ENCODE measurements around the gene CACNA2D2.

- no peak for TF ChIP-seq RAD21 (IDR thresholded peaks at IDR 0.05 in 1 of 2, conservative IDR thresholded peaks at IDR 0.05 in 1 of 2; ENCODE audit: low read depth in 2 of 2, low read length in 2 of 2)
- TF ChIP-seq KDM1A (IDR thresholded peaks at IDR 0.05; ENCODE audit: borderline replicate concordance, low read length): no peak
- no peak for TF ChIP-seq SIX5 (IDR thresholded peaks at IDR 0.05; ENCODE audit: low read depth, low read length)
- TF ChIP-seq CTCF (IDR thresholded peaks at IDR 0.05; ENCODE audit: control extremely low read depth in 1 of 3, insufficient read depth in 1 of 3, low read depth in 1 of 3, low read length in 3 of 3): no peak
- TF ChIP-seq EZH2 (IDR thresholded peaks at IDR 0.05; ENCODE audit: low read depth, low read length, severe bottlenecking): no peak
- TF ChIP-seq POLR2AphosphoS5 (IDR thresholded peaks at IDR 0.05; ENCODE audit: low read depth, low read length): no peak
- TF ChIP-seq JUND (IDR thresholded peaks at IDR 0.05; ENCODE audit: low read length): no peak
- no peak for TF ChIP-seq NRF1 (IDR thresholded peaks at IDR 0.05; ENCODE audit: low read depth, low read length)
- TF ChIP-seq EP300 (IDR thresholded peaks at IDR 0.05; ENCODE audit: borderline replicate concordance in 1 of 2, low read depth in 2 of 2, low read length in 2 of 2): no peak
- TF ChIP-seq TEAD4 (IDR thresholded peaks at IDR 0.05; ENCODE audit: low read depth, low read length): no peak
- no peak for TF ChIP-seq ZNF274 (IDR thresholded peaks at IDR 0.05; ENCODE audit: borderline replicate concordance, extremely low read depth, low read length)
- no peak for TF ChIP-seq MAX (IDR thresholded peaks at IDR 0.05)
Observed at GRCh38 chr3:50354186-50354764, 149.2 kb downstream of the CACNA2D2 start.

All from H1 (cell line).